ENCODE data around the gene ARHGEF28.
A peak's percentile ranks its signal among the peaks of the same experiment; 100 is the strongest.

Gene ARHGEF28

DNA sequence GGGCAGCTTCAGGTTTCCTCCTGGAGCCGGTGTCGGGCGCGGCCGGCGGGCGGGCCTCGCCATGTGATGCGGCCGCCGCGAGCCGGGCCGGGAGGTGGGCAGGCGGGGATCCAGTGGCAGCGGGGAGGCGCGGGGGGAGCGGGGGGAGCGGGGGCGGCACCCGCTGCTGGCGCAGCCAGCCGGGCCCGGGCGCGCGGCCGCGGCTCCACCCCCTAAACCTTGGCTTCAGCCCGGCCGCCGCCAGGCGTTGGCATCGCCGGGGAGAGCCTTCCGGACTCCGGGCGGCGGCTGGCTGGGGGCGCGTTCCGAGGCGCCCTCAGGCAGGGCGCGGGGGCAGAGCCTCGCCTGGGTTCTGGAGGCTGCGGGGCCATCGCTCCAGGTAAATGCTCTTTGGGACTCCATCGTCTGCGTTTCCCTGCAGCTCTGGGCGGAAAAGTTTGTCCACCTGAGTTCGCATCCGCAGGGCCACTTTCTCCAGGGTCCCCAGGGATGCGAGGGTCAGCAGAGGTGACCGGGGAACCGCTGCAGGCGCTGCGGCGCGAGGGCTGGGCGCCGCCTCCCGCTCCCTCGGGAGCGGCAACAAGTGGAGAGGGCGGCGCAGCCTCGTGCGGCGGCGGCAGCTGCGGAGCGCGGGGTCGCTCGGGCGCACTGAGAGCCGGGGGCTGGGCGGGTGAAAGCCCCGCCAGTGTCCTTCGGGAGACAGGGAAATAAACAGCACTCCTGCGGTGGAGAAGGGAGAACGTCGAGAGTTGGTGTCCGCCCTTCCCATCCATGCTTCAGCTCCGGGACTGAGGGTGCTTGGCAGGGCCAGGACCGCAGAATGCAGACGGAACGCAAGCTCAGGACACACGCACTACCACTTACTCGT is at the start of gene ARHGEF28:
ARHGEF28 (plus strand) TSS at position 253 of the 868 bp plus-strand sequence. CDS start 58,656 bp downstream, outside the sequence.
- DNase-seq = no peak

DNA sequence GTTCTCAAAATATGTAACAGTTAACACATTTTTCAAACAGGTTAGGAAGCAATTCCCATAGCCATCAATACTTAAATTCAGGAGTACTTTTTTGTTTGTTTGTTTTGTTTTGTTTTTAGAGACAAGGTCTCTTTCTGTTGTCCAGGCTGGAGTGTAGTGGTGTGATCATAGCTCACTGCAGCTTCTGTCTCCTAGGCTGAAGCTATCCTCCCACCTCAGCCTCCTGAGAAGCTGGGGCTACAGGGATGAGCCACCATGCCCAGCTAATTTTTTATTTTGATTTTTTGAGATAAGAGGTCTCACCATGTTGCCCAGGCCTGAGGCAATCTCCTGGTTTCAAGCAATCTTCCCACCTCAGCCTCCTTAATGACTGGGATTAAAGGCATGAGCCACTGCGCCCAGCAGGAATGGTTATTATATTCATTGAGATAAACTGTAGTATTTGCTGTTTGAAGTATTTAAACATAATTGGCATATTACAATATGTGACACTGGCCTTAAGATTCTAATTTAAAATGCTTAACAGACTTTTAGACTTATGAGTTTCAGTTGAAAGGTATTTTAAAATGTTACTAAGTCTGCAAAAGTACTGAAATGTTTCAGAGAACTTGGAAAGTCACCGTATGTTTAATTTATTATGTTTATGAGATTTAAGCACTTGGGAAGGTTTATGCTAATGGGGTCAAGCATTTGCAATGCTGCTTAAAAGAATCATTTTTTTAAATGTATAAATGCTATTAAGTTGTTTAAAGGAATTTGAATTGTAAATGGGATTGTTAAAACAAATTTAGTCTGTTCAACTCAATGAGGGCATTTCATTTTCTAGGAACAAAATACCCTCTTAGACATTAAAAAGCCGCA is 43.5 kb upstream of the ARHGEF28 start:
- no peak for DNase-seq

DNA sequence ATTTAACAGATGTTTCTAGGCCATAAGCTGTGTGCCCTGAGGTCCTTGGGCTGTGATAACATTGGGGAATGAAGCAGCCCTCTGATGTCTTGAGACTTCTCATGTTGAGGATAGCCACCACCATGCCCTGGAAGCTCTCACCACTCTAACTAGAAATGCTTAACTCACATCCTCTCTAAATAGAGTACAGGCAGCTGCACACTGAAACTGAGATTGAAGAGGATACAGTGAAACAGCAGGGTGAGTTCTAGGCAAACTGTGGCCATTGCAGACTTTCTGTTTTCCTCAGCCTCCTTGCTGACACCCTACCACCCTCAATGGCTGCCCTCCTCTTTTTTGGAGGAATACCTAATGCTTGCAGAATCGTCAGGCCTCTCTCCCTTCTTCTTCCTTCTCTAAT is 38.1 kb upstream of the ARHGEF28 start:
- DNase-seq = no peak

- DNase-seq = peak; percentile 16
Measured at GRCh38 chr5:73591102-73591695, 34.8 kb upstream of the ARHGEF28 start.

DNA sequence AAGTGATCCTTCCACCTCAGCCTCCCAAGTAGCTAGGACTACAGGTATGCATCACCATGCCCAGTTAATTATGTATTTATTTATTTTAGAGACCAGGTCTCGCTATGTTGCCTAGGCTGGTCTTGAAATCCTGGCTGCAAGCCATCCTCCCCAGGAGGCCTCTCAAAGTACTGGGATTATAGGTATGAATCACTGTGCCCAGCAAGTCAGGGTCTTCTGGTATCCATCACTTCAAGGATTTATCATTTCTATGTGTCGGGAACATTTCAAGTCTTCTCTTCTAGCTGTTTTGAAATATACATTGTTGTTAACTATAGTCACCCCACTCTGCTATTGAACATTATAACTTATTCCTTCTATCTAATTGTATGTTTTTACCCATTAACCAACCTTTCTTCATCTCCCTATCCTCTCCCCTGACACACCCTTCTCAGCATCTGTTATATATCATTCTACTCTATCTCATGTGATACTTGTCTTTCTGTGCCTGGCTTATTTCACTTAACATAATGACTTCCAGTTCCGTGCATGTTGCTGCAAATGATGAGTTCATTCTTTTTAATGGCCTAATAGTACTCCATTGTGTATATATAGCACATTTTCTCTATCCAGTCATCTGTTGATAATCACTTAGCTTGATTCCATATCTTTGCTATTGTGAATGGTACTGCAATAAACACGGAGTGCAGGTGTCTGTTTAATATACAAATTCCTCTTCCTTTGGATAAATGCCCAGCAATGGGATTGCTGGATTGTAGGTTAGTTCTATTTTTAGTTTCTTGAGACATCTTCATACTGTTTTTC is 34.1 kb upstream of the ARHGEF28 start:
- DNase-seq = no peak

DNA sequence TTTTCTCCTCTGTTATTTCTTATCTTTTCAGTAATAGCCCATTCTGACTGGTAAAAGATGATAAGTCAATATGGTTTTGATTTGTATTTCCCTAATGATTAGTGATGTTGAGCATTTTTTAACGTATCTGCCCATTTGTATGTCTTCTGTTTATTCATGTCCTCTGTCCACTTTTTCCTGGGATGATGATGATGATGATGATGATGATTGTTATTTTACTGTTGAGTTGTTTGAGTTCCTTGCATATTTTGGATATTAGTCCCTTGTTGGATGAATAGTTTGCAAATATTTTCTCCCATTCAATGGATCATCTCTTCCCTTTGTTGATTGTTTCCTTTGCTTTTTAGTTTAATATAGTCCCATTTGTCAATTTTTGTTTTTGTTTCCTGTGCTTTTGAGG is 33.4 kb upstream of the ARHGEF28 start:
- DNase-seq = no peak

GRCh38 chr5:73596705-73597328 is 29.2 kb upstream of the ARHGEF28 start:
- no peak for DNase-seq

GRCh38 chr5:73599380-73599779 is 26.6 kb upstream of the ARHGEF28 start:
- no peak for DNase-seq

DNA sequence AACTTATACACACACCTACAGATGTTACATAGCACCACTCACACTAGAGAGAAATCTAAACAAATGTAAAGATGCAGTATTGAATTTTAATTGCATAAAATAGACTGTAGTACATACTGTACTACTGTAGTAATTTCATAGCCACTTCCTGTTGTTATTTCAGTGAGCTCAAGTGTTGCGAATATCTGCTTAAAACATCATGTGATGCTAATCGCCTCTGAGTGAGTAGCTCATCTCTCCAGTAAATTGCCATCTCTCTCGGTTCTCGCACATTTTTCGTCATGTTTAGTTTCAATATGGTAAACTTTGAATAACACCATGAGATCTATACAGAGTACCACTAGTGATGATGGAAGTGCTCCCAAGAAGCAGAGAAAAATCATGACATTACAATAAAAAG is 22.0 kb upstream of the ARHGEF28 start:
- no peak for DNase-seq

DNA sequence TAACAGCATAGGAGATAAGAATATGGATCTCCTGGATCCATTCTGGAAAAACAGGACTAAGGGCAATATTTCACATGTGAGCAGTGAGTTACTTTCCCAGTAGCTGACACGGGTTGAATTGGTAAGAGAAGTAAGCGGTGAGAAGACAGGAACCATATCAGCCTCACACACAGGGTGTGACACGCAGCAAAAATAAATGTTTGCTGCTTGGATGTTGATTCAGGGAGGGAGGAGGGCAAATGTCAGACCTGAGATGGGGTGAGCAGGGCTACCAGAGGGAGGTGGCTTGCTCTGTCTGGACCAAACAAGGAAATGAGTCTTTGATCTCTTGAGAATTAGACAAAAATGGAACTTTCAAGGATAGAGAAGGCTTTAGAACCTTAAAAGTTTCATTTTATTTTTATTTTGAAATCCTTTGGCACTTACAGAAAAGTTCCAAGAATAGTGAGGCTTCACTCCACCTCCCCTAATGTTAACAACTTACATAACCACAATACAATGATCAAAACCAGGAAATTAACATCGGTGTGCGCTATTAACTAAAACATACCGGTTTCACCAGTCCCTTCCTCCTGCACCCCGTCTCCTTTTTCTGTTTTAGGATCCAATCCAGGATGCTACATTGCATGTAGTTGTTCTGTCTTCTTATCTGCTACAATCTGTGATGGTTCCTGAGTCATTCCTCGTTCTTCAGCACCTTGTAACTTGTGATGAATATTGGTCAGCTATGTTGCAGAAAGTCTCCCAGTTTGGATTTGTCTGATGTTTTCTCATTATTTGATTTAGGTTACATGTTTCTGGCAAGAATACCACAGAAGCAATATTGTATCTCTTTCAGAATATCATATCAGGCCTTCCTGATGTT is 20.5 kb upstream of the ARHGEF28 start:
- no peak for DNase-seq

DNA sequence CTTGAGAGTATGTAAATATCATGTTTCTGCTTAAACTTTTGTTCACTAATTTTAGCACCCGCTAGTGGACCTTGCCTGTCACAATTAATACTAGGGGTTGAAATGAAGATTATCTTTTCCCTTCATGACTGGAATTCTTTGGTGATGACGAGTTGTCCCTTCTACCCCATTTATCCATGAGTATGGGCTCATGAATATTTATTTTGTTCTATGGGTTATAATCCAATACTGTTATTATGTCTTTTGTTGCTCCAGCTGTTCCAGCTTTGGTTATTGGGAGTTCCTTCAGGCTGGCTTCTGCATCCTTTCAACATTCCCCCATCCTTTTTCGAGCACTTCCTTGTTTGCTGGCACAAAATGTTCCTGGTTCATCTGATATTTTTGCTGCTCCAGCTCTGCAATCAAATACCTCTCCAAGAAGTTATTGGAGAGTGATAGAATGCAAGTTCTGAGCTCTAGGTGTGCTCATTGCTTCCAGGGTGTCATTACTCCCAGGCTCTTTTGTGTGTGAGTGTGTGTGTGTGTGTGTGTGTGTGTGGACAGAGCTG is 19.7 kb upstream of the ARHGEF28 start:
- DNase-seq = no peak

GRCh38 chr5:73607228-73607627 is 18.8 kb upstream of the ARHGEF28 start:
- no peak for DNase-seq

GRCh38 chr5:73612799-73613198 is 13.2 kb upstream of the ARHGEF28 start:
- no peak for DNase-seq

DNA sequence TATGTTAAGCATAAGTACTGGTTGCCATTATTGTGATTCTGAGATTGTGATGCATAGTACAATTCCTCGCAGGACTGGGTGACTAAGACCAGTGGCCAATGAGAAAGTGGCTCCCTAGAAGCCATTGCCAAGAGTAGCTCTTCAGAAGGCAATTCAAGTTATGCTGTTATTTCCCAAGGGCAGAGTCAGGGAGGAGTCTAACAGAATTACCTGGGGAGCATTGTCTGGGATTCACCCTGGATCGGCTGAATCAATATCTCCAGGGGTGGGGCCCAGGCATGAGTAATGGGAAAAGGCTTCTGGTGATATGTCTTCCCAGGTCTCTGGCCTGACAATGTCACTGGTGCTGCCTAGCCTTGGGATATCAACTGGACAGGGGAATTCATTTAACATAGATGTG is 10.9 kb upstream of the ARHGEF28 start:
- DNase-seq = no peak

DNA sequence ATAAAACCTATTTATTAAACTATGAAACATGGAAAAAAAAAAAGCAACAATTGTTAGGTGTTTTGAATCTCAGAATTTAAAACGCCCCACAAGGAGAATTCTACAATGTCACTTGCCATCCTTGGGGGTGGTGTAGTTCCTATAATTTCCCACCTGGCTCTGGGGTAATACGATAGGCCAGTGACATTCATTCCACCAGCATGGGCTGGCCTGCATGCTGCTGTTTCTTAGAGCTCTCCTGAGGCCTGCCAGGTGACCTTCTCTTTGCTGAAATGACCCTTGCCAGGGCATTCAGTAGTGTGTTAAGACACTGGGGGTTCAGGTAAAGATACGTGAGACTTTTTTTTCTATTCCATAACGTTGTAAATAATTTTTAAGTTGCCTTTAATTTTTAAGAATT is 10.0 kb upstream of the ARHGEF28 start:
- no peak for DNase-seq

DNA sequence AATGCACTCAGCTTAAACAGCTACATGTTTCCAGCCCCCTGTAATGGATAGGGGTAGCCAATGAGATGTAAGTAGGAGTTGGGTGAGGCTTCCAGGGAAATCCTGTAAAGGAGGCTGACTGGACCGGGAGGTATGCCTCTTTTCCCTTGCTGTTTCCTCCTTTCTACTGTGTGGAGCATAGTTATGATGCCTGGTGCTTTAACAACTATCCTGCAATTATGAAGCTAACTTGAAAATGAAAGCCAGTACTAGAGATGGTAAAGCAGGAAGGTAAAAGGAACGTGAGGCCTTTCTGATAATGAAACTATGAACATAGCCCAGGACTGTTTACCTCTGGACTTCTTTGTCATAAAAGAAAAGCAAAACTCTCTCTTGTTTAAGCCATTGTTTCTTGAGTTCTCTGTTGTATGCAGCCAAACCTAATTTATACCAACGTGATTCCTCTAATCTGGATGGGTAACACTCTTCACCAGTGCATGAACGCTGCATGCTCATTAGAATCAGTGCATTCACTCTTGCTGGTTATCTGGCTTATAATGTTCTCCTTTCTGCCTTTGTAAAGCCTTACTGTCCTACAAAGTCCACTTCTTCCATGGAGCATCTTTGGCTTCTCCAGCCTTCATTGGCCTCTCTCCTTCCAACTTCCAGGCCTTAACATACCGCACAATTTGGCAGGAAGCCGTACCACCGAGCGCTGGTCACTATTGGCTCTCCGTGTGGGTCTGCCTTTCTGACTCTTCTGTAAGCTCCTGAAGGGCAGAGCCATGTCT is 8.3 kb upstream of the ARHGEF28 start:
- DNase-seq = no peak

DNA sequence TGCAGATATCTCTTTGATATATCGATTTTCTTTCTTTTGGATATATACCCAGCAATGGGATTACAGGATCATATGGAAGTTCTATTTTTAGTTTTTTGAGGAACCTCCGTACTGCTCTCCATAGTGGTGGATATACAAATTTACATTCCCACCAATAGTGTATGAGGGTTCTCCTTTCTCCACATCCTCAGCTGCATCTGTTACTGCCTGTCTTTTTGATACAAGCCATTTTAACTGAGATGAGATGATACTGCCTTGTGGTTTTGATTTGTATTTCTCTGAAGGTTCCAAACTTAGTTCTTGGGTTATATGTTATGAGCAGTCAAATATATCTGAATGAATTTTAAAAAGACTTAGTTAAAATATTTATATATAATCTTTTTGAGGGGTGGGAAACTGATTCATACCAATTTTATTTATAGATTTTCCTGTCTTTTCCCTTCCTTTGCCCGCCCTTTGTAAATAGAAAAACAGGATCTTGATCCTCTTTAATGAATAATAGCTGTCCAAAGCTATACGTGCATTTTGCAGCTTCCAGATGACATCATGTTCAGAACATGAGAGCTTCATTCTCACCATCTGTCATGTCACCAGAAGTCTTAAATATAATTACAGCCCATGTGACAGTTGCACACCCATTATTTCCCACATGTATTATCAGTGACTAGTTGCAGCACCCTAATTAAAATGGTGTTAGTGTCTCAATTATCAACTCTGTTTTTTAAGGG is 6.2 kb upstream of the ARHGEF28 start:
- DNase-seq = no peak

- DNase-seq = no peak
Measured at GRCh38 chr5:73620334-73620687, 5.7 kb upstream of the ARHGEF28 start.

GRCh38 chr5:73623060-73623459 is 2.9 kb upstream of the ARHGEF28 start:
- DNase-seq = no peak
